HepG2 (cell line): ENCODE measurements around the gene ESPN.

Experiments used
- DPF2 ChIP-seq: sonication (generic); formaldehyde crosslinking; IDR thresholded peaks from 2 replicates; pipeline ENCODE4 v1.4.0; 2020; ENCODE audit warnings: mild to moderate bottlenecking, low read depth, missing genetic modification reagents, borderline replicate concordance
- FOXK1 ChIP-seq: sonication (generic); formaldehyde crosslinking; IDR thresholded peaks from 2 replicates; pipeline ENCODE4 v1.4.0; 2020; ENCODE audit warnings: low read depth, missing genetic modification reagents, borderline replicate concordance
- KDM1A ChIP-seq: IDR thresholded peaks from 2 replicates; pipeline ENCODE4 v1.6.1; 2016; ENCODE audit warnings: missing compliant biosample characterization
- NBN ChIP-seq: fragments of 450-650 bp; conservative IDR thresholded peaks from 2 replicates; pipeline ENCODE4 v1.6.1; 2017
- NFIC ChIP-seq: IDR thresholded peaks from 2 replicates; pipeline ENCODE4 v1.6.1; 2012; ENCODE audit warnings: mild to moderate bottlenecking, low read length, inconsistent platforms
- POLR2A ChIP-seq, 2 experiments: IDR thresholded peaks; 2 replicates each; pipeline ENCODE4 v1.6.1; 2011; ENCODE audit warnings: low read depth in 2 of 2, low read length in 2 of 2, mild to moderate bottlenecking in 1 of 2, moderate library complexity in 1 of 2; ENCODE audit not compliant: insufficient read depth in 1 of 2
- SALL1 ChIP-seq: sonication (generic); formaldehyde crosslinking; IDR thresholded peaks from 2 replicates; pipeline ENCODE4 v1.8.0; 2022; ENCODE audit warnings: mild to moderate bottlenecking, missing genetic modification reagents
- SMARCC2 ChIP-seq: fragments of 450-650 bp; IDR thresholded peaks from 2 replicates; pipeline ENCODE4 v1.6.1; 2017; ENCODE audit warnings: antibody characterized with exemption, mild to moderate bottlenecking
- TAF1 ChIP-seq: sonication (generic); formaldehyde crosslinking; IDR thresholded peaks from 2 replicates; pipeline ENCODE4 v1.4.0; 2020; ENCODE audit warnings: missing genetic modification reagents
- TRIM24 ChIP-seq: sonication (generic); formaldehyde crosslinking; IDR thresholded peaks from 2 replicates; pipeline ENCODE4 v1.8.0; 2022; ENCODE audit warnings: mild to moderate bottlenecking, missing genetic modification reagents
- ZNF605 ChIP-seq: sonication (generic); formaldehyde crosslinking; IDR thresholded peaks from 2 replicates; pipeline ENCODE4 v1.8.0; 2022; ENCODE audit warnings: mild to moderate bottlenecking, missing genetic modification reagents

GRCh38 chr1:6505367-6506209 is 81.0 kb downstream of the ESPN start:
- no peak for TF ChIP-seq KDM1A (CRISPR knock-in tag)
- TF ChIP-seq POLR2A (IDR thresholded peaks at IDR 0.05; ENCODE audit: insufficient read depth in 1 of 2, low read depth in 2 of 2, low read length in 2 of 2) = no peak
- TF ChIP-seq NFIC = no peak
- TF ChIP-seq FOXK1 (CRISPR knock-in tag) = no peak
- no peak for TF ChIP-seq SALL1
- TF ChIP-seq TRIM24 (CRISPR knock-in tag) = no peak
- TF ChIP-seq NBN = no peak
- TF ChIP-seq TAF1 (CRISPR knock-in tag) = no peak
- TF ChIP-seq SMARCC2 = no peak
- no peak for TF ChIP-seq DPF2 (CRISPR knock-in tag)
- no peak for TF ChIP-seq ZNF605 (CRISPR knock-in tag)
